ENCODE data around the gene THEMIS2. TPM values are rescaled to one million over a fixed set of nuclear protein-coding genes. Genes with fewer than 3 reads are reported as not detected.
A peak's percentile ranks its signal among the peaks of the same experiment; 100 is the strongest.

THEMIS2 gene
- total and polyA plus RNA-seq, 9 of the 15 experiments (the other 6 are each of a cell fraction or from before 2014, with no cell fraction given) = 2.3 to 12.7 (median 8.0) TPM

- TF ChIP-seq, protein P1, sequence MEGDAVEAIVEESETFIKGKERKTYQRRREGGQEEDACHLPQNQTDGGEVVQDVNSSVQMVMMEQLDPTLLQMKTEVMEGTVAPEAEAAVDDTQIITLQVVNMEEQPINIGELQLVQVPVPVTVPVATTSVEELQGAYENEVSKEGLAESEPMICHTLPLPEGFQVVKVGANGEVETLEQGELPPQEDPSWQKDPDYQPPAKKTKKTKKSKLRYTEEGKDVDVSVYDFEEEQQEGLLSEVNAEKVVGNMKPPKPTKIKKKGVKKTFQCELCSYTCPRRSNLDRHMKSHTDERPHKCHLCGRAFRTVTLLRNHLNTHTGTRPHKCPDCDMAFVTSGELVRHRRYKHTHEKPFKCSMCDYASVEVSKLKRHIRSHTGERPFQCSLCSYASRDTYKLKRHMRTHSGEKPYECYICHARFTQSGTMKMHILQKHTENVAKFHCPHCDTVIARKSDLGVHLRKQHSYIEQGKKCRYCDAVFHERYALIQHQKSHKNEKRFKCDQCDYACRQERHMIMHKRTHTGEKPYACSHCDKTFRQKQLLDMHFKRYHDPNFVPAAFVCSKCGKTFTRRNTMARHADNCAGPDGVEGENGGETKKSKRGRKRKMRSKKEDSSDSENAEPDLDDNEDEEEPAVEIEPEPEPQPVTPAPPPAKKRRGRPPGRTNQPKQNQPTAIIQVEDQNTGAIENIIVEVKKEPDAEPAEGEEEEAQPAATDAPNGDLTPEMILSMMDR (IDR thresholded peaks at IDR 0.05 in 2 of 3, conservative IDR thresholded peaks at IDR 0.05 in 1 of 3; ENCODE audit: insufficient read depth in 2 of 3, low read depth in 1 of 3, low read length in 3 of 3) = peak; percentile 94 to 100 (median 99)
- TF ChIP-seq, protein P2, sequence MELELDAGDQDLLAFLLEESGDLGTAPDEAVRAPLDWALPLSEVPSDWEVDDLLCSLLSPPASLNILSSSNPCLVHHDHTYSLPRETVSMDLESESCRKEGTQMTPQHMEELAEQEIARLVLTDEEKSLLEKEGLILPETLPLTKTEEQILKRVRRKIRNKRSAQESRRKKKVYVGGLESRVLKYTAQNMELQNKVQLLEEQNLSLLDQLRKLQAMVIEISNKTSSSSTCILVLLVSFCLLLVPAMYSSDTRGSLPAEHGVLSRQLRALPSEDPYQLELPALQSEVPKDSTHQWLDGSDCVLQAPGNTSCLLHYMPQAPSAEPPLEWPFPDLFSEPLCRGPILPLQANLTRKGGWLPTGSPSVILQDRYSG (tag; conservative IDR thresholded peaks at IDR 0.05; ENCODE audit: low read depth) = no peak
- TF ChIP-seq SRF (CRISPR knock-in tag; IDR thresholded peaks at IDR 0.05) (peak in 1 of 2 experiments; percentile 50; a peak in 1 of 4 replicates), FOXK1 (CRISPR knock-in tag; IDR thresholded peaks at IDR 0.05; ENCODE audit: borderline replicate concordance) (0 out of 2 replicates have a peak, but pooled peaks have one; percentile 30), ZNF584 (CRISPR knock-in tag; IDR thresholded peaks at IDR 0.05; ENCODE audit: low read depth) (no peak), ZNF695 (CRISPR knock-in tag; IDR thresholded peaks at IDR 0.05) (no peak), ZBTB49 (CRISPR knock-in tag; IDR thresholded peaks at IDR 0.05; ENCODE audit: borderline replicate concordance) (no peak), RAD21 (CRISPR knock-in tag; conservative IDR thresholded peaks at IDR 0.05 in 1 of 2, IDR thresholded peaks at IDR 0.05 in 1 of 2) (peak; percentile 98 to 99), L3MBTL2 (IDR thresholded peaks at IDR 0.05) (peak; percentile 39; the same call in 1 of the 2 replicates), REST (IDR thresholded peaks at IDR 0.05; ENCODE audit: borderline replicate concordance) (peak; percentile 92), REST (CRISPR knock-in tag; IDR thresholded peaks at IDR 0.05; ENCODE audit: low read depth) (no peak)
Observed at GRCh38 chr1:27858072-27858948, 14.0 kb upstream of the THEMIS2 start (continued).
